Measurements from ENCODE around the gene HDAC9. TPM values are rescaled to one million over a fixed set of nuclear protein-coding genes. Genes with fewer than 3 reads are reported as not detected.

The HDAC9 gene
- total RNA-seq, 1 experiment from 2014 or later = 31.9 TPM

DNA sequence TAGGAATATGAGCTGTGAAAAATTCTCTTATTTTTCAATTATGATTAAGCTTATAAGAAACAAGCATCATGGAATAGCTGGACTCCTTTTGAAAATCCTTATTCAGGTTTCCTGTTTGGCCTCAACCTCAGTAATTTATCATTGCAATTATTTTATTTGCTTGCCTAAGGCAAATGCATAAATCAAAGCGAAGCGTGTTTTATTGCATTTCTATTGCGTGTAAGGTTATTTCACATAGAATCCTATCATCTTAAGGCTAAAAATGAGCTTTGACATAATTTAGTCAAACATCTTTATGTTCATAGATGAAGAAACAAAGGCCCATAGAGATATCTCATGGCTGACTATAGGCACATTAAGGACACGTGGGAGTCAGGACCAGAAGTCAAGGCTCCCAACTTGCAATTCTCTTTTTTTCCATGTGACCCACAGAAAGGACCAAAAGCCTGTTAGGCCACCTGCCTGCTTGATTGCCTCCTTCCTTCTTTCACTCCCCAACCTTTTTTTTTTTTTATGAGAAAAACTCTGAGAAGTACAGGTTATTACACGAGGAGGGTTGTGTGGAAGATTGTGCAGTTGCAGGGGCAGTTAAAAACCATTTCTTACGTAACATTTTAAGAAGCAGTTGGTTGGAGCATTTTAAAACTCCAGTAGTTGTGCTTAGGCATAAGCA is 261.0 kb downstream of the HDAC9 start:
- no peak for DNase-seq (ENCODE audit: low spot score)
- intact Hi-C loops (cut with micrococcal nuclease; ENCODE audit: unreplicated experiment) = no loop called here
- Histone ChIP-seq H3K36me3 (ENCODE audit: insufficient read depth, low read length, poor library complexity, severe bottlenecking) (no peaks in the 10 kb centered on the region), H3K9me3 (ENCODE audit: low read depth, low read length, poor library complexity, severe bottlenecking) (no peaks in the 10 kb centered on the region), H3K27me3 (replicated peaks; ENCODE audit: insufficient read depth, low read depth, low read length, poor library complexity) (no peaks in the 10 kb centered on the region), H3K4me3 (ENCODE audit: low read depth, low read length, poor library complexity, severe bottlenecking) (no peak overlapping the region), H3K4me1 (ENCODE audit: insufficient read depth, low read length, poor library complexity, severe bottlenecking) (no peaks in the 10 kb centered on the region), H3K27ac (ENCODE audit: low read depth, low read length, poor library complexity, severe bottlenecking) (no peak overlapping the region)
- TF ChIP-seq, protein P1, sequence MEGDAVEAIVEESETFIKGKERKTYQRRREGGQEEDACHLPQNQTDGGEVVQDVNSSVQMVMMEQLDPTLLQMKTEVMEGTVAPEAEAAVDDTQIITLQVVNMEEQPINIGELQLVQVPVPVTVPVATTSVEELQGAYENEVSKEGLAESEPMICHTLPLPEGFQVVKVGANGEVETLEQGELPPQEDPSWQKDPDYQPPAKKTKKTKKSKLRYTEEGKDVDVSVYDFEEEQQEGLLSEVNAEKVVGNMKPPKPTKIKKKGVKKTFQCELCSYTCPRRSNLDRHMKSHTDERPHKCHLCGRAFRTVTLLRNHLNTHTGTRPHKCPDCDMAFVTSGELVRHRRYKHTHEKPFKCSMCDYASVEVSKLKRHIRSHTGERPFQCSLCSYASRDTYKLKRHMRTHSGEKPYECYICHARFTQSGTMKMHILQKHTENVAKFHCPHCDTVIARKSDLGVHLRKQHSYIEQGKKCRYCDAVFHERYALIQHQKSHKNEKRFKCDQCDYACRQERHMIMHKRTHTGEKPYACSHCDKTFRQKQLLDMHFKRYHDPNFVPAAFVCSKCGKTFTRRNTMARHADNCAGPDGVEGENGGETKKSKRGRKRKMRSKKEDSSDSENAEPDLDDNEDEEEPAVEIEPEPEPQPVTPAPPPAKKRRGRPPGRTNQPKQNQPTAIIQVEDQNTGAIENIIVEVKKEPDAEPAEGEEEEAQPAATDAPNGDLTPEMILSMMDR (conservative IDR thresholded peaks at IDR 0.05; ENCODE audit: low read depth, low read length) = no peak
- TF ChIP-seq EZH2 (IDR thresholded peaks at IDR 0.05; ENCODE audit: borderline replicate concordance, low read depth, low read length, poor library complexity, severe bottlenecking) = no peak
- POLR2A ChIA-PET (ENCODE audit: low non-redundant PET) = no interaction called here
- CTCF ChIA-PET = no interaction called here
- no TSS peak for BruUV-seq (replicated peaks)

DNA sequence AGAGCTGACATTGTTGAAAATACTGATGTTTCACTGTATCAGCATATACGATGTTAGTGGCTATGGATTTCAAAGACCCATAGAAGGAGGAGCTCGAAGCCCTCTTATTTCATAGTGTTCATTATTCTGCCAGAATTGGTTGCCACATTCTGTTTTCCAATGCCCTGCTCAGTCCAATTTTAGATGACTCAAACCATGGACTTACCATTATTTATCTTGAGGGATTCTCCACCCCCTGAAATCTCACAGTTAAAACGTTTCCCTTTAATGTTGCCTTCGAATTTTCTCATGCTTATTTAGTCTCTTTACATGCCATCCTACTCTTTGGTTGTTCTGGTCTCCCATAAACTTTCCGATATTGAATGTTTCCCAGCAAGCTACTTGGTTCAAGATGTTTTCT is 264.5 kb downstream of the HDAC9 start:
- no peak for TF ChIP-seq EZH2 (IDR thresholded peaks at IDR 0.05; ENCODE audit: borderline replicate concordance, low read depth, low read length, poor library complexity, severe bottlenecking)
- POLR2A ChIA-PET (ENCODE audit: low non-redundant PET) = no interaction called here
- Histone ChIP-seq H3K27me3 (replicated peaks; ENCODE audit: insufficient read depth, low read depth, low read length, poor library complexity) (no peaks in the 10 kb centered on the region), H3K9me3 (ENCODE audit: low read depth, low read length, poor library complexity, severe bottlenecking) (no peaks in the 10 kb centered on the region), H3K27ac (ENCODE audit: low read depth, low read length, poor library complexity, severe bottlenecking) (no peak overlapping the region), H3K4me1 (ENCODE audit: insufficient read depth, low read length, poor library complexity, severe bottlenecking) (no peaks in the 10 kb centered on the region), H3K4me3 (ENCODE audit: low read depth, low read length, poor library complexity, severe bottlenecking) (no peak overlapping the region), H3K36me3 (ENCODE audit: insufficient read depth, low read length, poor library complexity, severe bottlenecking) (no peaks in the 10 kb centered on the region)
- DNase-seq (ENCODE audit: low spot score) = no peak
- intact Hi-C loops (cut with micrococcal nuclease; ENCODE audit: unreplicated experiment) = no loop called here
- no TSS peak for BruUV-seq (replicated peaks)
- CTCF ChIA-PET = no interaction called here

DNA sequence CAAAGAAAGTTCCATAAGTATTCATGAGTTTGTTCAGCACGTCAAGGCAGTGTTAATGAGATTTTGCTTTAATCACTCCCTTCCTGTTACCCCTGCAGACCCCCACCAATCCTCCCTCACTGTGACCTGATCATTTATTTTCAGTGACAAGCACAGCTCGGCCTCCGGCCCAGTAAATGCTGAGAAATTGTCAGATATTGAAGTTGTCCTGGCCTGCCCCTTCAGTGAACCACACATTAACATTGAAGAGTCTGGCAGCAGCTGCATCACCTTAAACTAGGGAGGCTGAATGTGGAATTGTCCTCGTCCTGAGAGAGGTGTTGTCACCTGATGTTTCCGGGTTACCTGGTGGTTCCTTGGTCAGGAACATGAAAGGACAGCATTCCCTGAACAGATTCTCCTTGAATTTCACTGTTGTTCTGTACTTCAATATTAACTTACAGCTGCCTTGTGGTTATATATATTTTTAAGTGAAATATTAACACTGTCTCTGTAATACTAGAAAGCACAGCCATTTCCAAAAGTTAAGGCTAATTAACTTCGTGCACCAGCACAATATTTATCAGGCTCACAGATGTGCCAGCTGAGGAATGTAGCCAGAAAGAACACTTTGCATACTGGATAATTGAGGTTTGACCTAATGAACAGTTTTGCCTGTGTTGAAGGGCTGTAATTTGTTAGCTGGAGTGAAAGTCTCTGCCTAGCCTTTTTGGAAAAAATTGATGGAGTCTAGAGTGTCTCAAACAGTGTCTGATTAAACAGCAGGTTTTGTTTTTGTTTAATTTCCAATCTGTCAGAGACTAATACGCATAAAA is 265.3 kb downstream of the HDAC9 start:
- Histone ChIP-seq H3K27ac (ENCODE audit: low read depth, low read length, poor library complexity, severe bottlenecking) (no peak overlapping the region), H3K27me3 (replicated peaks; ENCODE audit: insufficient read depth, low read depth, low read length, poor library complexity) (no peaks in the 10 kb centered on the region), H3K9me3 (ENCODE audit: low read depth, low read length, poor library complexity, severe bottlenecking) (no peaks in the 10 kb centered on the region), H3K36me3 (ENCODE audit: insufficient read depth, low read length, poor library complexity, severe bottlenecking) (no peaks in the 10 kb centered on the region), H3K4me3 (ENCODE audit: low read depth, low read length, poor library complexity, severe bottlenecking) (no peak overlapping the region), H3K4me1 (ENCODE audit: insufficient read depth, low read length, poor library complexity, severe bottlenecking) (no peaks in the 10 kb centered on the region)
- TF ChIP-seq, protein P1 (conservative IDR thresholded peaks at IDR 0.05; ENCODE audit: low read depth, low read length) = no peak
- no peak for TF ChIP-seq EZH2 (IDR thresholded peaks at IDR 0.05; ENCODE audit: borderline replicate concordance, low read depth, low read length, poor library complexity, severe bottlenecking)
- DNase-seq (ENCODE audit: low spot score) = no peak
- BruUV-seq (replicated peaks) = no TSS peak
- intact Hi-C loops (cut with micrococcal nuclease; ENCODE audit: unreplicated experiment) = no loop called here
- ChIA-PET CTCF (no interaction called here), POLR2A (ENCODE audit: low non-redundant PET) (no interaction called here)
